Measurements from ENCODE around the gene ANO10.
"Not testable (repeated sequence)": the region's sequence is repeated elsewhere in the genome, so short reads cannot be mapped to it uniquely, and the experiment has no call there.

ANO10 gene

DNA sequence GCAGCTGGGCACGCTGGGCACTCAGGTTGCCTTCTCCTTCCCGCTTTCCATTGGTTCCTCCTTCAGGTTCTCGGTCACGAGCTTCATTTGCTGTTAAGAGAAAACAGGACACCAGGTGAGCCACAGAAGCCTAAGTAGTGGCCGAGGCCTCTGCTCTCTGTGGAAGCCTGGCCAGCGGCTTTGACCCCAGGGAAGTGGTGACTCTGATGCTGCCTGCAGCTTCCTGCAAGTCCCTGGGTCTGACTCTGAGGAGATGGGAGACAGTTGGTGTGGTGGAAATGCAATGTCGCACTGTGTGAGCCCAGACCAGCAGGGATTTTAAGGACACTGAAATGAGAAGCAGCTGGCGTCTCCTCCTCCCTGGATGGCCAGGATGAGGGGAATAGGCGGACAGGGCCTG, 254.9 kb downstream of the ANO10 start:
- DNase-seq, result no peak

GRCh38 chr3:43366481-43366880, 255.3 kb downstream of the ANO10 start:
- no peak for DNase-seq

DNA sequence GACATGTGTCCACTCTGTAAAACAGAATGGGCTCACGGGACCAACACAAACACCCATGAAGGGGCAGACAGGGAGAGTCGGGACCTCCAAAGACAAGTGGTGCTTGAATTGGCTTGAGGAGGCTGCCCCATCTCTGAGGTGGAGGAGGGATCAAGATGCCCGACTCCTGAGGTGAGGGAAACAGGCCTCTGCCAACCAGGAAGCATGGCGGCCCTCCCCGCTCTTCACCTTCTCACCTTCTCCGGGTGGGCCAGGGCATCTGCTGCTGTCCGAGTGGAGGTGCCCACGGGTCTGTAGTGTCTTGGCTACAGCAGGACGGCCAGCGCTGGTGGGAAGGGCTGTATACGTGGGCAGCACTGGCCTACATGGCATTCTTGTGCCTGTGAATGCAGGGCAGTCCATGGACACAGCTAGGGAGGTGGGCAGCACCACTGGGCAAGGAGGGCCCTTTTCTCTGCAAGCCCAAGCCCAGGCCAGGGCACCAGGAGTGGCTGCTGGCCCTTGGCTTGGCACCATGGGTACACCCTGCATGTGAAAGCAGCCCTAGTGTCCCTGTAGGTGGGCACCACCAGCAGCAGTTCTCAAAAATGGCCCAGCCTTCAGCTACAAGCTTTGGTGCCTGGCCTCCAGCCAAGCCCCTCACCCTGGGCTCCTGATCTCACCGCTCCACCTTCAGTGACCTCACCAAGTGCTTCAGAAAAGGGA, 256.1 kb downstream of the ANO10 start:
- DNase-seq, result no peak

DNA sequence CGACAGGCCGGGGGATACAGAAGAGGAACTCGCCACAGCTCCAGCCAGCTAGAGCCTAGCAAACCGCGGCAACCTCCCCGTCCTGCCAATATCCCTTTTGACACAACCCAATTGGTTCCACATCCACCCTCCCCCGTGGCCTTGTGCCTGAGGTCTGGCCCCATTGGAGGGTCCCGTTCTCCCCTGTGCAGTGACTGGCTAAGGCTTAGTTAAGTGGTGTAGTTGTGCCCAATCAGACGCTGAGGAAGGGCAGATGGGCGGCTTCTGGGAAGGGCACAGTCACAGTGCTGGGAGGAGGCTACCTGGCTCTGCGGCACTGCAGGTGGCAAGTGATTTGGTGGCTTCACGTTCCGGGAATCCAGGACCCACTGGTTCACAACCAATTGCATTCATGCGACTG, 256.9 kb downstream of the ANO10 start:
- no peak for DNase-seq

GRCh38 chr3:43364494-43364893, 257.3 kb downstream of the ANO10 start:
- DNase-seq, result no peak

DNA sequence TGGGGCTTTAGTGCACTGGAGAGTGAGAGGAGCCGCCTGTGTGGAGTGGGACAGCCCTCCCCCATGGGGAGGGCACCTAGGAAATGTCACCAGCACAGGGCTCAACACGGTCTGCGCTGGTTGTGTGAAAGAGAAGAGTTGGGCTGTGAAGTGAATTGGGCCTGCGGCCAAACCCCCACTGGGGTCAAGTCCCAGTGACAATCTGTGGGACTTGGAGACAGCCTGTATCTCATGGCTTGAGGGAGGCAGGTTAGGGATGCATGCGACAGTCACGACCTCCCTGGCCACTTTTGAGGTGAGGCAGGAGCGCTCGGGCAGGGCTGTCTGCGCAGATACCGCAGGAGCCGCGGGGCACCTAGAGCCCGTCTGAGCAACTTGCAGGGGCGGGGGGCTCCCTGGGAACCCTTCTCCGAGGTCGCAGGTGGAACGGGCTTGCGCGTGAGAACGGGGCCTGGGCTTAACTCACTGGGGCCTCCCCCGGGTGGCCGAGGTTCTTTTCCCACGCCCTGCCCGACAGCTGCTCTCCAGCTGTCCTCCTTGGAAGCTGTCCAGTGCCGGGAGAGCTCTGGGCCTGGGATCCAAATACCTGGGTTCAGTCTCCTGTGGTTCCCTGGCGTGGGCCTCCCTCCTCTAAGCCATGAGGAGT, 258.1 kb downstream of the ANO10 start:
- no peak for DNase-seq

DNA sequence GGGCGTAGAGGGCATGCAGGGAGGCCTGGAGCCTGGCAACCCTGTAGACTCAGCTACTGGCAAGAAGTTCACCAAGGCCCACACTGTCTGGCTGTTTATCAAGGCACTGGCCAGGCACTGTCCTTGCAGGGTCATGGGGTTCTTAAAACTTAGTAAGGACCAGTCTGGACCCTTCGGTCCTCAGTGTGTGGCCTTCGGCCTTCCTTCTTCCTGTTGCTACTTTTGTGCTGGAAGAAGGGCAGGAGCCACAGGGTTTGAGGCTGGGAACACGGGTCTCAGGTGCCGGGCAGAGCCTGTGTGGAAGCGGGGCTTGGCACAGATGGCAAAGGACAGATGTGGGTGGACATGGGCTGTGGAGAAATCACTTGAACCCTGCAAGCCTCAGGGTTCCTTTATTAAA, 258.9 kb downstream of the ANO10 start:
- no peak for DNase-seq

DNA sequence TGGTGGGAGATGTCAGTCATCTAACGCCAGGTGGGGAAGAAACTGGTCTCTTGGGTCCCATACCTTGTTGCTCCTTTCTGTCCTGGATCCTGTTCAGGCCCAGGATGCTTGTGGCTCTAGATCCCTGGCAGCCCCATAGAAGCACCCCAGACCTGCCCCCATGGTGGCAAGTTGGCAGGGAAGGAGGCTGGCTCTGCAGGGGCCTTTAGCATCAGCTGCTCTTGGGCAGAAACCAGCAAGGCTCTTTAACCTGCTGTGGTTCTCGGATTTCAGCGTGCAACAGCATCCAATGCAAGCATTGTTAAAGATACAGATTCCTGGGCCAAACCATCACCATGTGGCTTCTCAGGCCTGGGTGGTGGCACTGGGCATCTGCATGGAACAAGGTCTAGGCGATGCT, 259.6 kb downstream of the ANO10 start:
- DNase-seq, result no peak

- DNase-seq, result no peak
These were observed 260.7 kb downstream of the ANO10 start for GRCh38 chr3:43361077-43361476.

DNA sequence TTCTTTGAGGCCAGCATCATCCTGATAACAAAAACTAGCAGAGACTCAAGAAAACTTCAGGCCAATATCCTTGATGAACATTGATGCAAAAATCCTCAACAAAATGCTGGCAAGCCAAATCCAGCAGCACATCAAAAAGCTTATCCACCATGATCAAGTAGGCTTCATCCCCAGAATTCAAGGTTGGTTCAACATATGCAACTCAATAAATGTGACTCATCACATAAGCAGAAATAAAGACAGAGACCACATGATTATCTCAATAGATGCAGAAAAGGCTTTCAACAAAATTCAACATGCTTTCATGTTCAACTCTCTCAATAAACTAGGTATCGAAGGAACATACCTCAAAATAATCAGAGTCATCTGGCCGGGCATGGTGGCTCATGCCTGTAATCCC, 265.8 kb downstream of the ANO10 start:
- not testable (repeated sequence) for DNase-seq

DNA sequence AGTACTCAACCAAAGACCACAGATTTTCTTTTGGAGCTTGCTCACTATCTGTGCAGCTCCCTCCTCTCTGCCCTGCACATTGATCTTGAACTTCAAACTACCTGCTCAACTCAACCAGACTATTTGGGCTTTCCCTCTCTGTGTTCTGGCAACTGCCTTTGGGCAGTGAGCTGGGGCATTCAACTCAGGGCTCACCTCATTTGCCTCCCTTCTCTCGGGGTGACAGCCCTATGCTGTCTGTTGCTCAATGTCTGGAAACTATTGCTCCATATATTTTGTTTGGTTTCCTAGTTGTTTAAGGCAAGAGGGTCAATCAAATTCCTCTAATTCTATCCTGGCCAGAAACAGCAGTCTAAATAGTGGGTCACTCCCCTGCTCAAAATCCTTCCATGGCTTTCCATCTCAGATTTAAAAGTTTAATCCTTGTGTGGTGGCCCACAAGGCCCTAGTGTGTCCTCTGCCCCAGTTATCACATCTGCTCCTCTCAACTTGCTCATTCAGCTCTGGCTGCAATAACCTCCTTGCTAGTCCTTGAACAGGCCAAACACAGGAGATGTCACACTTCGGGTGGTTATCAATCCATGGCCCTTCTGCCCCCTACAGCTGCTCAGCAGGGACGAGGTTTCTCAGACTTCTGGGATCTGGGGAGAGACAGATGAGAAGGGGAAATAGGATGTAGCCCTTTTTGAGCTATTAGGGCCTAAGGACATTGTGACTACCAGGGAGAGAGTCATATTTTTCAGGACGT, 267.7 kb downstream of the ANO10 start:
- no peak for DNase-seq

GRCh38 chr3:43353393-43353792, 268.4 kb downstream of the ANO10 start:
- no peak for DNase-seq

- no peak for DNase-seq
These were observed 272.1 kb downstream of the ANO10 start for GRCh38 chr3:43349716-43350115.

GRCh38 chr3:43348852-43349574, 272.8 kb downstream of the ANO10 start:
- no peak for DNase-seq

GRCh38 chr3:43348350-43348749, 273.5 kb downstream of the ANO10 start:
- no peak for DNase-seq

DNA sequence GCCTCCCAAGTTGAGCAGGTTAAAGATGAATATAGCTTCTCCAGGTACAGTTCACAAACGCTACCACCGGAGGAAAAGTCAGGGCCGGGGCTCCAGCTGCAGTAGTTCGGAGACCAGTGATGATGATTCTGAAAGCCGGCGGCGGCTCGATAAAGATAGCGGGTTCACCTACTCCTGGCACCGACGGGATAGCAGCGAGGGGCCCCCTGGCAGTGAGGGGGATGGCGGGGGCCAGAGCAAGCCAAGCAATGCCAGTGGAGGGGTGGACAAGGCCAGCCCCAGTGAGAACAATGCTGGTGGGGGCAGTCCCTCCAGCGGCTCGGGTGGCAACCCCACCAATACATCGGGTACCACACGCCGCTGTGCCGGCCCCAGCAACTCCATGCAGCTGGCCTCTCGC, 274.0 kb downstream of the ANO10 start:
- no peak for DNase-seq

GRCh38 chr3:43346978-43347749, 274.6 kb downstream of the ANO10 start:
- no peak for DNase-seq

DNA sequence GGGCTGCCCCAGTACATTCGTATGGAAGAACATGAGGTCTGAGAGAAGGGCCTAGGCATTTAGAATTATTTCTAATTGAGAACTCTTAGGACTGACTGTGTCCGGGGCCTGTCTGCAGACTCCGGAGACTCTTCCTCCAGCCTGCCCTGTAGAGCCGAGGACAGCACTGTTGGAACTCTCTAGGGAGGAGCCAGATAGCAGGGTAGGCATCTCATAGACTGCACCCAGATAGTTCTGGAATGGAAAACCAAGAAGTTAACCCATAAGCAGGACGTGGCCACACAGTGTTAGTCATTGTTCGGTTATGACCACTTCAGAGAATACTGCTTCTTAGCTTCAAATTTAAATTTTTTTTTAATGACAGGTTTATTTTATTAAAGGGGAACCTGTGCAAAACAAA, 275.9 kb downstream of the ANO10 start:
- DNase-seq, result no peak

DNA sequence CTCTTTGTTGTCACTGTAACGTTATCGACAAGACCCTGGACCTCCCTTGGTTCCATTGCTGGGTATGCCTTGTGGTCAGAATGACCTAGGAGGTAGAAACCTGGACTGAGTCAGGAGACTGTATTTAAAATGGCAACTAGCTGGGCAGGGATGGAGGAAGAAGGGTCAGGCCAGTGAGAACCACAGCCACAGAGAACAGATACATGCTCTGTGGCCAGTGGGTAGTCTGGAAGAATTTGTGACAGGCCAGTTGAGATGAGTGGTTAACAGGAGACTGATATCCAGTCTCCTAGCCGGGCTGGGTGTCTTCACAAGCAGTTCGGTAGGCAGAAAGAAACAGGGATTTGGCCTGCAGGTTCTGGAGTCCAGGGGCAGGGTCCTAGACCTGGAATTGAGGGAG, 276.6 kb downstream of the ANO10 start:
- DNase-seq, result no peak

DNA sequence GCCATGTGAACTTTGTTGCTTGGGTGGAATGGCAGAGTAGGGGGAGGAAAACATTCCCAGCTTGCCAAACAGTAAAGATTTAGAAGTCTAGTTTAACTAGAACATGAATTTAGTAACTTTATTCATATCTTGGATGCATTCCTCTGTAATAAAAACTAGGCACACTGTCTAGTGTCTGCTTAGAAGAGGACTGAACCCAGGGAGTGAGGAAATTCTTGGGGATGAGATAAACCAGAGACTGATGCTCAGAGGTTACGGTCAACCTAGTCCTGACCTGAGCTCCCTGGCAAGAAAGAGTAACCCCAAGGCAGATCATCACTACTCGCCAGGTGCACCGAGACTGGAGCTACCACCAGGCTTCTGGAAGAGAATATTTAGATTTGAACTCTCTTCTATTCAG, 277.3 kb downstream of the ANO10 start:
- DNase-seq, result no peak

DNA sequence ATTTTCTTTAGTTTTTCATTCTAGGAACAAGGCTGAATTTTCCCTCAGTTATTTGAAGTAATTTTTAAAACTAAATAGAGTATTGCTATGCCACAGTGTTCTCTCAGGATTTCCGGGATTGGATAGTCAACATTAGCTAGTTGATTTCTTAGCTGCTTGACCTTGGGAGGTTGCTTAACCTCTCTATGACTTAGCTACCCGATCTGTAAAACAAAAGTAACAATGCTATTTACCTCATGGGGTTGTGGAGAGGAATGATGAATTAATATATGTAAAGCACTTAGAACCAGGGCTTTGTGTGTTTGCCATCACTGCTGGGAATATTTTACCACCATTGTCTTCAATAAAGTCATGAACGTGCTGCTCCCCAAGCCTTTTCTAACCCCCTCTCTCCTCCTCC, 278.0 kb downstream of the ANO10 start:
- no peak for DNase-seq

DNA sequence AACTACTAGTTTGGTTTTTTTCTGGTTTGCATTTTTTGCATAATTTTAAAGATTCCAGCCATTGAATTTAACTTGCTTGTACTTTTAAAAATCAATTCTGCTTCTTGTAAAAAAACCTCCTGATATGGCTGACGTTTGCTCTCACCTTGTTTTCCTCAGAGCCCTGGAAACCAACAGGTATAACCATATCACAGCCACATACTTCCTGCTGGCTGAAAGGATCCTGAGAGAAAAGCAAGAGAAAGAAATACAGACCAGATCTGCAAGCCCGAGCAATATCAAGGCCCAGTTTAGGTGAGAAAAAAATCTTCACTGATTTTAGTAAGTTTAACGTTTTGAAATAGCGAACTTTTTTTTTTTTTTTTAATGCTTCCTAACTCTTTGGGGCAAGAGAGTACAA, 278.6 kb downstream of the ANO10 start:
- no peak for DNase-seq

DNA sequence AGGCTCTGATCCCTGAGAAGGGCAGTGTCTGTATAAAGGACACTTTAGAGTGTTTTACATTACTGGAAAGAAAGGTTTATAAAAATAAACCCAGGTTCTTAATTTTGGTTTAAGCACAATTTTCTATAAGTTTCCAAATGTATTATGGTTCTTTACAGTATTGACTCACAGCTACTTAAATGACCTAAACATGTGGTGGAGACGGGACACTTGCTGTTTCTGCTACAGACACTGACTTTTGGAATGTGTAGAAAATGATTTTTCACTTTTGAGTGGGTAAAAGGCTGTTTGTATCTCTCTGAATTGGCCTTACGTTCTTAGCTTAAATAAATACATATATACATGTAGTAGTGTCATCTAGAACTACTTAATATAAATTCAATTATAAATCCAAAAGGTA, 280.0 kb downstream of the ANO10 start:
- DNase-seq, result no peak
